Thyroid gland (tissue), 4 donors: ENCODE data around the gene E2F4.

Experiments
- POLR2A ChIP-seq, 2 donors: fragments of 450-650 bp; IDR thresholded peaks; one replicate each; pipeline ENCODE4 v1.6.1; 2017; ENCODE audit warnings: antibody characterized with exemption in 2 of 2, mild to moderate bottlenecking in 2 of 2, moderate library complexity in 1 of 2
- TF ChIP-seq, protein P1 (sequence below), 6 experiments: fragments of 200-600 bp in 3 of 6; fragments of 450-650 bp in 3 of 6; sonication (generic) in 3 of 6; IDR thresholded peaks; one replicate each; pipeline ENCODE4 v1.5.1; 2016 to 2019; ENCODE audit warnings: antibody characterized with exemption in 6 of 6, mild to moderate bottlenecking in 2 of 6, inconsistent platforms in 1 of 6, moderate library complexity in 1 of 6

DNA sequence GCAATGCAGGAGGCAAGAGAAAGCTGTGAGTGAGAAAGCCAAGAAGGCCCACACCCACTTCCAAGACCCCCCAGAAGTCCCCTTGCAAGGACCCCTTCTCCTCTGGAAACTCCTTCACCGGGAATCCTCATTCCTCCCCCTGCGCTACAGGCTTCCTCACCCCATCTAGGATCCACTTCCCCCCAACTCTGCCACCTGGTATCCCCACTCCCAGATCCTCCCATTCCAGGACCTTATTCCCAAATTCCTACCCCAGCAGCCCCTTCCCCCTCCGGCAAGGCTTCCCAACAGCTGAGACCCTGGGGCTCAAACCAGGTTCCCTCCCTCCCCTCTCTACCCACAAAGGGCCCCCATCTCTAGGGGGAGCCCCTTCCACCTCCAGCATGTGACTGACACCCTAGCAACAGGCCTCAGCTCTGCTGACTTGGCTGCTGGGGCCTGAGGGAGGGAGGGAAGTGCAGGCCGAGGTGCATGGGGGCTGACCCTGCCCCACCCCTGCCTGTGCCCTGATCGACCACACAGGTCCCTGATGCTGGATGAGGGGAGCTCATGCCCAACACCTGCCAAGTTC, 25.3 kb upstream of the E2F4 start:
- TF ChIP-seq, protein P1, sequence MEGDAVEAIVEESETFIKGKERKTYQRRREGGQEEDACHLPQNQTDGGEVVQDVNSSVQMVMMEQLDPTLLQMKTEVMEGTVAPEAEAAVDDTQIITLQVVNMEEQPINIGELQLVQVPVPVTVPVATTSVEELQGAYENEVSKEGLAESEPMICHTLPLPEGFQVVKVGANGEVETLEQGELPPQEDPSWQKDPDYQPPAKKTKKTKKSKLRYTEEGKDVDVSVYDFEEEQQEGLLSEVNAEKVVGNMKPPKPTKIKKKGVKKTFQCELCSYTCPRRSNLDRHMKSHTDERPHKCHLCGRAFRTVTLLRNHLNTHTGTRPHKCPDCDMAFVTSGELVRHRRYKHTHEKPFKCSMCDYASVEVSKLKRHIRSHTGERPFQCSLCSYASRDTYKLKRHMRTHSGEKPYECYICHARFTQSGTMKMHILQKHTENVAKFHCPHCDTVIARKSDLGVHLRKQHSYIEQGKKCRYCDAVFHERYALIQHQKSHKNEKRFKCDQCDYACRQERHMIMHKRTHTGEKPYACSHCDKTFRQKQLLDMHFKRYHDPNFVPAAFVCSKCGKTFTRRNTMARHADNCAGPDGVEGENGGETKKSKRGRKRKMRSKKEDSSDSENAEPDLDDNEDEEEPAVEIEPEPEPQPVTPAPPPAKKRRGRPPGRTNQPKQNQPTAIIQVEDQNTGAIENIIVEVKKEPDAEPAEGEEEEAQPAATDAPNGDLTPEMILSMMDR (IDR thresholded peaks at IDR 0.05), result no peak
- no peak for TF ChIP-seq POLR2A (IDR thresholded peaks at IDR 0.05)
